Progenitor cell of endocrine pancreas (in vitro differentiated cells): Measurements from ENCODE around the gene GALNTL6. TPM values are rescaled to one million over a fixed set of nuclear protein-coding genes. Genes with fewer than 3 reads are reported as not detected.

ENCODE experiments used
- DNase-seq: peaks from one replicate; pipeline ENCODE4 v3.0.0; 2021; ENCODE audit warnings: low spot score; ENCODE audit not compliant: unreplicated experiment
- H3K27ac Mint-ChIP-seq: 2 replicates; pipeline ENCODE4 v1.8.0; 2021; ENCODE audit warnings: mild to moderate bottlenecking, moderate library complexity, mixed read lengths
- H3K27me3 Mint-ChIP-seq: 2 replicates; pipeline ENCODE4 v1.8.0; 2021; ENCODE audit warnings: mixed read lengths
- H3K36me3 Mint-ChIP-seq: 2 replicates; pipeline ENCODE4 v1.8.0; 2022; ENCODE audit warnings: mixed read lengths; ENCODE audit not compliant: insufficient read depth
- H3K4me1 Mint-ChIP-seq: 2 replicates; pipeline ENCODE4 v1.8.0; 2021; ENCODE audit warnings: low read depth, mixed read lengths
- H3K4me3 Mint-ChIP-seq: 2 replicates; pipeline ENCODE4 v1.8.0; 2021; ENCODE audit warnings: low read depth, mild to moderate bottlenecking, moderate library complexity, mixed read lengths
- H3K9me3 Mint-ChIP-seq: 2 replicates; pipeline ENCODE4 v1.8.0; 2021; ENCODE audit warnings: low read depth, mixed read lengths
- CTCF ChIP-seq: fragments of 200-600 bp; sonication (generic); IDR thresholded peaks from one replicate; pipeline ENCODE4 v1.5.0; 2021; ENCODE audit warnings: antibody characterized with exemption, mild to moderate bottlenecking; ENCODE audit not compliant: unreplicated experiment
- total RNA-seq: library from RNA; stranded (reverse); gene quantifications from 2 replicates; pipeline ENCODE4 v1.2.1, GENCODE V29; 2021

GALNTL6 gene
- total RNA-seq, 1 donor from 2014 or later = 0.14 TPM

- H3K9me3 Mint-ChIP-seq = peaks cover 47% of the 10 kb centered on the region
- H3K4me3 Mint-ChIP-seq = no peak overlapping the region
- DNase-seq = no peak
- H3K4me1 Mint-ChIP-seq = no peaks in the 10 kb centered on the region
- no peaks in the 10 kb centered on the region for H3K27me3 Mint-ChIP-seq
- no peak overlapping the region for H3K27ac Mint-ChIP-seq
- peaks cover 3% of the 10 kb centered on the region for H3K36me3 Mint-ChIP-seq
- TF ChIP-seq CTCF = no peak
These were observed 1074.8 kb downstream of the GALNTL6 start for GRCh38 chr4:172887959-172888358.

DNA sequence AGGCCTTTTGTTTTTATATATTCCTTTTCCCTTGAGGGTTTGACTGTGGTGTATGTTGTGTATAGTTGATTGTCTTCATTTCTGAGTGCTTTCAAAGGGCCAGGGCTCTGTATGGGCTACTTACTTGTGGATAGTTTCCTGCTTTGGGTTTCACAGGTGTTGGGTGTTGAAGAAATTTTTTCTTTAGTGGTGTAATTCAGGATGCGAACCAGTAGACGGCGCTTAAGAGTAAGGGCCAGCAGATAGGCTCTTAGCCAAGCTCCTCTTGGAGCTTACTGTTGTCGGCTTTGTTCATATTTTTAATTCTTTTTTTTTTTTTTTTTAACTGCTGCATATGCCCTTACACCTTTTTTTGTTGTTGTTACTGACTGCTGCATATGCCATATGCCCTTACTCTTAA is 1079.1 kb downstream of the GALNTL6 start:
- H3K9me3 Mint-ChIP-seq = peaks cover 36% of the 10 kb centered on the region
- peak; percentile 31 for TF ChIP-seq CTCF
- no peak for DNase-seq
- no peak overlapping the region for H3K4me3 Mint-ChIP-seq
- H3K27ac Mint-ChIP-seq = peak overlapping the region; percentile 41
- no peaks in the 10 kb centered on the region for H3K4me1 Mint-ChIP-seq
- no peaks in the 10 kb centered on the region for H3K27me3 Mint-ChIP-seq
- H3K36me3 Mint-ChIP-seq = peaks cover 4% of the 10 kb centered on the region

- no peak overlapping the region for H3K4me3 Mint-ChIP-seq
- DNase-seq = no peak
- peaks cover 10% of the 10 kb centered on the region for H3K36me3 Mint-ChIP-seq
- H3K4me1 Mint-ChIP-seq = peaks cover 9% of the 10 kb centered on the region
- no peak overlapping the region for H3K27ac Mint-ChIP-seq
- peaks cover 28% of the 10 kb centered on the region for H3K9me3 Mint-ChIP-seq
- no peak for TF ChIP-seq CTCF
- H3K27me3 Mint-ChIP-seq = no peaks in the 10 kb centered on the region
These were observed 1082.5 kb downstream of the GALNTL6 start for GRCh38 chr4:172895699-172896098.

GRCh38 chr4:172897046-172897445 is 1083.8 kb downstream of the GALNTL6 start:
- Mint-ChIP-seq H3K27ac (no peak overlapping the region), H3K36me3 (peaks cover 10% of the 10 kb centered on the region), H3K4me3 (no peak overlapping the region), H3K4me1 (peaks cover 16% of the 10 kb centered on the region), H3K27me3 (no peaks in the 10 kb centered on the region), H3K9me3 (peaks cover 28% of the 10 kb centered on the region)
- no peak for DNase-seq
- no peak for TF ChIP-seq CTCF

GRCh38 chr4:172898715-172899114 is 1085.5 kb downstream of the GALNTL6 start:
- no peak overlapping the region for H3K4me3 Mint-ChIP-seq
- no peak for DNase-seq
- peaks cover 34% of the 10 kb centered on the region for H3K9me3 Mint-ChIP-seq
- H3K27me3 Mint-ChIP-seq = no peaks in the 10 kb centered on the region
- peaks cover 22% of the 10 kb centered on the region for H3K4me1 Mint-ChIP-seq
- no peak for TF ChIP-seq CTCF
- peaks cover 10% of the 10 kb centered on the region for H3K36me3 Mint-ChIP-seq
- peak overlapping the region; percentile 80 for H3K27ac Mint-ChIP-seq
